ENCODE data around the gene FSCN2. TPM values are rescaled to one million over a fixed set of nuclear protein-coding genes. Genes with fewer than 3 reads are reported as not detected.

Gene FSCN2
- total RNA-seq, 6 experiments from 2014 or later, result 0.22 TPM; not detected in 5

DNA sequence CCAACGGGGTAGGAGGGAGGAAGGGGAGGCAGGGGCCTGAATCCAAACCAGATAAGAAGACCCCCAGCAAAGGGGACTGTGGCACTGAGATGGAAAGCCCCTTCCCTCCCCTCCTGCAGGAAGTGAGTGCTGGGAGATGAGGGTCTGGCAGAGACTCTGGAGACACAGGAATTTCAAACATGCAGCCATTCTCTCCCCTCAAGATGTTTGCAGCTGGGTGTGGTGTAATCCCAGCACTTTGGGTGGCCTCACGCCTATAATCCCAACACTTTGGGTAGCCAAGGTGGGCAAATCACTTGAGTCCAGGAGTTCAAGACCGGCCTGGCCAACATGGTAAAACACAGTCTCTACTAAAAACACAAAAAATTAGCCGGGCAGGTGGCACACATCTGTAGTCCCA, 57.9 kb downstream of the FSCN2 start:
- WGBS (ENCODE audit: insufficient coverage, low coverage, low lambda C conversion rate, missing lambda C conversion rate), result 93% methylated on average over 2 of the region's 4 CpGs
- peaks cover 0 to 16% (median 7%) of the 10 kb centered on the region in 4 donors for H3K4me1 ChIP-seq
- H3K4me3 ChIP-seq, result no peak overlapping the region
- no peak for TF ChIP-seq POLR2A (IDR thresholded peaks at IDR 0.05)
- no peaks in the 10 kb centered on the region for H3K9me3 ChIP-seq
- DNase-seq (no peak), ATAC-seq (no peak)
- no peak overlapping the region for H3K27ac ChIP-seq
- intact Hi-C loops (cut with DNase I), result no loop called here
- H3K27me3 ChIP-seq, result no peaks in the 10 kb centered on the region
- peaks cover 7 to 91% (median 33%) of the 10 kb centered on the region in 4 donors for H3K36me3 ChIP-seq

Small RNAs within 50 kb of the gene (small RNA-seq; reads per million reads assigned to genes)
- gene RF00019, result 0 reads per million in 2 experiments

Other genes with a start within 250 kb of the FSCN2 start
- 100 to 1,000 TPM in 1 of 6 experiments, 10 to 100 TPM in 5; 60.9 to 104 (median 86.1) TPM for gene SLC38A10, start 233.1 kb upstream of the FSCN2 start, total RNA-seq
- gene BAHCC1, start 132.9 kb upstream of the FSCN2 start, total RNA-seq, result 1 to 10 TPM; 2.5 to 6.4 (median 4.9) TPM
- 1,000 to 10,000 TPM in 3 of 6 experiments, 100 to 1,000 TPM in 3; 218 to 2,508 (median 1,326) TPM for gene ACTG1, start 15.6 kb upstream of the FSCN2 start, total RNA-seq
- gene FAAP100, start 24.0 kb downstream of the FSCN2 start, total RNA-seq, result 10 to 100 TPM; 13.1 to 17.1 (median 15.2) TPM
- 10 to 100 TPM; 46.5 to 63.2 (median 55.8) TPM for gene NPLOC4, start 108.7 kb downstream of the FSCN2 start, total RNA-seq
- 1 to 10 TPM in 1 of 6 experiments, under 1 TPM in 5; 0.18 to 1.2 (median 0.62) TPM for gene TSPAN10, start 108.8 kb downstream of the FSCN2 start, total RNA-seq
- under 1 TPM in 4 of 6 experiments, not detected in 2; 0.40 to 0.93 (median 0.68) TPM for gene PDE6G, start 128.2 kb downstream of the FSCN2 start, total RNA-seq
- gene OXLD1, start 138.2 kb downstream of the FSCN2 start, total RNA-seq, result 10 to 100 TPM in 5 of 6 experiments, 1 to 10 TPM in 1; 8.3 to 24.3 (median 14.6) TPM
- 10 to 100 TPM in 1 of 6 experiments, 1 to 10 TPM in 5; 5.5 to 35.0 (median 6.5) TPM for gene CCDC137, start 138.4 kb downstream of the FSCN2 start, total RNA-seq
- 10 to 100 TPM in 4 of 6 experiments, 1 to 10 TPM in 2; 5.3 to 16.8 (median 11.1) TPM for gene ARL16, start 155.4 kb downstream of the FSCN2 start, total RNA-seq
- gene HGS, start 155.6 kb downstream of the FSCN2 start, total RNA-seq, result 10 to 100 TPM; 30.6 to 46.3 (median 37.3) TPM
- 100 to 1,000 TPM in 2 of 6 experiments, 10 to 100 TPM in 4; 43.8 to 119 (median 59.3) TPM for gene MRPL12, start 175.0 kb downstream of the FSCN2 start, total RNA-seq
- gene SLC25A10, start 183.9 kb downstream of the FSCN2 start, total RNA-seq, result 10 to 100 TPM; 35.6 to 92.0 (median 72.7) TPM